NK-92 (cell line): ENCODE data around the gene CRYGN.

Experiments
- DNase-seq: peaks from one replicate; lab custom pipeline; 2025; ENCODE audit not compliant: unreplicated experiment; lab: John Stamatoyannopoulos, UW

CRYGN gene

GRCh38 chr7:151427705-151428377 is 12.1 kb downstream of the CRYGN start:
- DNase-seq = no peak

GRCh38 chr7:151426904-151427704 is 12.8 kb downstream of the CRYGN start:
- no peak for DNase-seq

GRCh38 chr7:151426441-151426903 is 13.5 kb downstream of the CRYGN start:
- no peak for DNase-seq

GRCh38 chr7:151425670-151426440 is 14.1 kb downstream of the CRYGN start:
- DNase-seq = no peak

GRCh38 chr7:151424799-151425198 is 15.1 kb downstream of the CRYGN start:
- no peak for DNase-seq

GRCh38 chr7:151423936-151424335 is 16.0 kb downstream of the CRYGN start:
- no peak for DNase-seq

GRCh38 chr7:151423226-151423625 is 16.7 kb downstream of the CRYGN start:
- DNase-seq = no peak

GRCh38 chr7:151422212-151422611 is 17.7 kb downstream of the CRYGN start:
- DNase-seq = no peak

GRCh38 chr7:151420144-151420543 is 19.8 kb downstream of the CRYGN start:
- no peak for DNase-seq

- DNase-seq = no peak
These were observed 23.0 kb downstream of the CRYGN start for GRCh38 chr7:151416941-151417315.

- no peak for DNase-seq
These were observed 23.6 kb downstream of the CRYGN start for GRCh38 chr7:151416112-151416940.

- DNase-seq = no peak
These were observed 24.4 kb downstream of the CRYGN start for GRCh38 chr7:151415375-151416105.

GRCh38 chr7:151413241-151413640 is 26.7 kb downstream of the CRYGN start:
- no peak for DNase-seq

- no peak for DNase-seq
These were observed 27.6 kb downstream of the CRYGN start for GRCh38 chr7:151412318-151412717.

GRCh38 chr7:151411551-151411950 is 28.4 kb downstream of the CRYGN start:
- no peak for DNase-seq

- DNase-seq = no peak
These were observed 29.2 kb downstream of the CRYGN start for GRCh38 chr7:151410405-151411390.

GRCh38 chr7:151409667-151410404 is 30.1 kb downstream of the CRYGN start, which contains the start of gene WDR86:
WDR86 (minus strand) TSS chr7:151410038; CDS start chr7:151409589, 449 bp downstream.
- DNase-seq = no peak
